Heart left ventricle (tissue), 13 donors: ENCODE measurements around the gene ZBTB45.

ENCODE experiments used
- POLR2A ChIP-seq, 2 donors: fragments of 450-650 bp; IDR thresholded peaks; one replicate each; pipeline ENCODE4 v1.6.1; 2017; ENCODE audit warnings: antibody characterized with exemption in 2 of 2, mild to moderate bottlenecking in 2 of 2, moderate library complexity in 2 of 2
- TF ChIP-seq, protein P1 (sequence below), 12 donors: fragments of 200-600 bp; sonication (generic) in 4 of 12; IDR thresholded peaks; one replicate each; pipeline versions ENCODE4 v1.5.0 to v1.8.0; 2018 to 2022; ENCODE audit warnings: antibody characterized with exemption in 12 of 12, mild to moderate bottlenecking in 5 of 12
- donor health status: ischemic (EF 13 %, LVEDD 7.1; RV severe dilation, severe dysfunction).
- donor health status: DM: no; HTN: yes; CAD: no.
- donor health status: DM: no; HTN: no; CAD: no.
- donor health status: ischemic (EF 25% LVEDD 6.9; RV normal size, moderate dysfunction).
- donor health status: ischemic (EF 25% LVEDD 5.7; RV mildly dilated, moderate dysfunction).
- donor health status: ischemic (EF 35%, LVEDD 5.7; RV mildly dilated, moderate dysfunction).
- donor health status: nonischemic (EF 11% LVEDD 7.7; RV severe dilation, severe dysfunction).
- donor health status: DM: yes; HTN: yes; CAD: no.
- donor health status: PGD.
- donor health status: ischemic (EF 29% LVEDD 5.4; RV normal size, mild dysfunction).
- donor health status: nonischemic (EF 23%, LVEDD 6.1; RV moderate dilation, normal function).

DNA sequence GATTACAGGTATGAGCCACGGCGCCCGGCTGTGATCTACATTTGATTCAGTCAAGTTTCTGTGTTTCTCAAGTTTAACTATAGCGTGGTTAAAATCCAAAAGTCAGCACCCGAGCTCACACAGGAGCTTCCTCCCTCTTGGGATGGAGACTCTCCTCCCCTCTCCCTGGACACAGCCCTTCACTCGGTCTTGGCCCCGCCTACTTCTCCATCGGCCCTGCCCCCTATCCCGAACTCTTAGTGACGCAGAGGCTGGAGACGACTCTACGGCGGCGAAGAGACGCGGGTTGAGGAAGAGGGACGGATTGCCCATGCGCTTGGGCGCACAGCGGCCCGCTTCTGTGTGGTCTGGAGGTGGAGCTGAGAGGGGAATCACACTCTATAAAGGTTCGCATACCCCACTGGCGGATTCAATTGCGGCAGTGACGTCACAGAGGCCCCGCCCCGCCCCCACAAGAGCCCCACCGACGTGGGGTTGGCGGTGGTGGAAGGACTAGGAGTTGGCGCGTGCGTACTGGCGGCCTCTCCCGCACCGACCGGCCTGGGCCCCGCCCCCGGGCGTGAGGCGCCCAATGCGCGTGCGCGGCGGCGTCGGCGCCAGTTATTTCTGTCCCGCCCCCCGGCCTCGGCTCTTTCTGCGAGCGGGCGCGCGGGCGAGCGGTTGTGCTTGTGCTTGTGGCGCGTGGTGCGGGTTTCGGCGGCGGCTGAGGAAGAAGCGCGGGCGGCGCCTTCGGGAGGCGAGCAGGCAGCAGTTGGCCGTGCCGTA, 24.4 kb upstream of the ZBTB45 start, which contains the start of gene TRIM28:
- TF ChIP-seq, protein P1, sequence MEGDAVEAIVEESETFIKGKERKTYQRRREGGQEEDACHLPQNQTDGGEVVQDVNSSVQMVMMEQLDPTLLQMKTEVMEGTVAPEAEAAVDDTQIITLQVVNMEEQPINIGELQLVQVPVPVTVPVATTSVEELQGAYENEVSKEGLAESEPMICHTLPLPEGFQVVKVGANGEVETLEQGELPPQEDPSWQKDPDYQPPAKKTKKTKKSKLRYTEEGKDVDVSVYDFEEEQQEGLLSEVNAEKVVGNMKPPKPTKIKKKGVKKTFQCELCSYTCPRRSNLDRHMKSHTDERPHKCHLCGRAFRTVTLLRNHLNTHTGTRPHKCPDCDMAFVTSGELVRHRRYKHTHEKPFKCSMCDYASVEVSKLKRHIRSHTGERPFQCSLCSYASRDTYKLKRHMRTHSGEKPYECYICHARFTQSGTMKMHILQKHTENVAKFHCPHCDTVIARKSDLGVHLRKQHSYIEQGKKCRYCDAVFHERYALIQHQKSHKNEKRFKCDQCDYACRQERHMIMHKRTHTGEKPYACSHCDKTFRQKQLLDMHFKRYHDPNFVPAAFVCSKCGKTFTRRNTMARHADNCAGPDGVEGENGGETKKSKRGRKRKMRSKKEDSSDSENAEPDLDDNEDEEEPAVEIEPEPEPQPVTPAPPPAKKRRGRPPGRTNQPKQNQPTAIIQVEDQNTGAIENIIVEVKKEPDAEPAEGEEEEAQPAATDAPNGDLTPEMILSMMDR (IDR thresholded peaks at IDR 0.05) = no peak
- peak; percentile 55 to 96 for TF ChIP-seq POLR2A (IDR thresholded peaks at IDR 0.05)
